ENCODE measurements around the gene PTPRG.

The PTPRG gene

GRCh38 chr3:62189376-62189698 lies 628.0 kb downstream of the PTPRG start:
- no peak for DNase-seq (ENCODE audit: low spot score in 2 of 2)
- H3K4me3 Mint-ChIP-seq: no peak overlapping the region
- H3K27me3 Mint-ChIP-seq: peaks cover 7% of the 10 kb centered on the region
- H3K27ac Mint-ChIP-seq: no peak overlapping the region
- no peaks in the 10 kb centered on the region for H3K9me3 Mint-ChIP-seq
- H3K36me3 Mint-ChIP-seq: no peaks in the 10 kb centered on the region
- H3K4me1 Mint-ChIP-seq: peaks cover 3% of the 10 kb centered on the region
- no peak for ATAC-seq (ENCODE audit: low read depth)

DNA sequence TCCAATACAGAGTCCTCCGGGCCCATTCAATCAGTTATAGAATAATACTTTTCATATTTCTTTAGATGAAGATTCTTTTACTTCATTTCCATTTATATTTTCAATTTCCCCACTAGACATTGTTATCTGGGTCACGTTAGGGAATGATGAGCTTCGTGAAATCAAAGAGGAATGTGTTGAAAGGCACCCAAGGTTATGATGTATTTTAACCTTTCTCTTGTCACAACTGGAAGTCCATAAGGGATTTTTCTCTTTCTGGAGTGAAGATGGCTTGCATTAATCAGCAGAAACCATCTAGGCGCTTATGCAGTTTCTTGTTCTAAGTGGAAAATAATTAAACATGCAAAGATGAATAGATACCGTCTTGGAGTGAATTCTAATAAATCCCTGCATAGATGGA lies 631.5 kb downstream of the PTPRG start:
- Mint-ChIP-seq H3K9me3 (no peaks in the 10 kb centered on the region), H3K4me1 (peaks cover 3% of the 10 kb centered on the region), H3K36me3 (peaks cover 2% of the 10 kb centered on the region), H3K27me3 (peaks cover 6% of the 10 kb centered on the region), H3K27ac (no peak overlapping the region), H3K4me3 (no peak overlapping the region)
- DNase-seq (ENCODE audit: low spot score in 2 of 2) (no peak), ATAC-seq (ENCODE audit: low read depth) (no peak)

- Mint-ChIP-seq H3K36me3 (peaks cover 2% of the 10 kb centered on the region), H3K27me3 (peaks cover 4% of the 10 kb centered on the region), H3K27ac (no peak overlapping the region), H3K4me1 (no peaks in the 10 kb centered on the region), H3K4me3 (no peak overlapping the region), H3K9me3 (no peaks in the 10 kb centered on the region)
- DNase-seq (ENCODE audit: low spot score in 2 of 2): no peak
- ATAC-seq (ENCODE audit: low read depth): no peak
Observed at GRCh38 chr3:62193586-62194345, 632.4 kb downstream of the PTPRG start.

DNA sequence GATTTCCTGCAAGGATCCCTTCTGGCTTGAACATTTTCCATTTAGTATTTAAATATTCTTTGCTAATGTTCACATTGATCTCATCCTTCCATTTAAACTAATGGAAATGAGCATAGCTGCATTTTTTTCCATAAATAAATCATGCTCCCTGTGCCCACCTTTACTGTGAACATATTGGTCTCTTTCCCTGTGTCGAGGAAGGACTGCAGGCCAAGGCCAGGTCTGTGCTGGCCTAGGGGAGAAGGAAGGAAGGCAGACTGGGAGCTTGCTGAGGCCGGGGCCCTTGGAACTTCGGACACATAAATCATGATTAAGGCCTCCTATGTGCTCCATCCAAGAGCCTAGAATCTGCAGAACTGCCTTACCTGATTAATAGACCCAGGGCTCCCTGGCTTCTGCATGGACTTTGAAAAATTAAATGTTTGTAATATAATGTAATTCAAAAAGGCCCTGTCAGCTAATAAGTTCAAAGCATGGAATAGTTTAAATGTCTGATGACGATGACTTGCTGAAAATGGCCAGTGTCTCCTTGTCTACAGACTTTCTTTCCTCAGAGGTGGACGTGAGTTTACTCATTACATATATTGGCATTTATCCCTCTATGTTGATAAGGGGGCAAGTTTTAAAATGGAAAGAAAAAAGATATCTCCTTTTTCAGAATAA lies 636.1 kb downstream of the PTPRG start:
- H3K4me3 Mint-ChIP-seq: no peak overlapping the region
- H3K4me1 Mint-ChIP-seq: no peaks in the 10 kb centered on the region
- no peak overlapping the region for H3K27ac Mint-ChIP-seq
- peaks cover 2% of the 10 kb centered on the region for H3K36me3 Mint-ChIP-seq
- ATAC-seq (ENCODE audit: low read depth) (no peak), DNase-seq (ENCODE audit: low spot score in 2 of 2) (no peak)
- H3K9me3 Mint-ChIP-seq: no peaks in the 10 kb centered on the region
- H3K27me3 Mint-ChIP-seq: no peaks in the 10 kb centered on the region

GRCh38 chr3:62199126-62199525 lies 637.8 kb downstream of the PTPRG start:
- Mint-ChIP-seq H3K27ac (no peak overlapping the region), H3K27me3 (no peaks in the 10 kb centered on the region), H3K36me3 (peaks cover 4% of the 10 kb centered on the region), H3K9me3 (no peaks in the 10 kb centered on the region), H3K4me1 (no peaks in the 10 kb centered on the region), H3K4me3 (no peak overlapping the region)
- DNase-seq (ENCODE audit: low spot score in 2 of 2) (no peak), ATAC-seq (ENCODE audit: low read depth) (no peak)

GRCh38 chr3:62201438-62202035 lies 640.2 kb downstream of the PTPRG start:
- H3K4me1 Mint-ChIP-seq: no peaks in the 10 kb centered on the region
- no peak overlapping the region for H3K27ac Mint-ChIP-seq
- no peak overlapping the region for H3K4me3 Mint-ChIP-seq
- peaks cover 4% of the 10 kb centered on the region for H3K36me3 Mint-ChIP-seq
- H3K9me3 Mint-ChIP-seq: no peaks in the 10 kb centered on the region
- H3K27me3 Mint-ChIP-seq: peaks cover 3% of the 10 kb centered on the region
- DNase-seq (ENCODE audit: low spot score in 2 of 2) (no peak), ATAC-seq (ENCODE audit: low read depth) (no peak)

DNA sequence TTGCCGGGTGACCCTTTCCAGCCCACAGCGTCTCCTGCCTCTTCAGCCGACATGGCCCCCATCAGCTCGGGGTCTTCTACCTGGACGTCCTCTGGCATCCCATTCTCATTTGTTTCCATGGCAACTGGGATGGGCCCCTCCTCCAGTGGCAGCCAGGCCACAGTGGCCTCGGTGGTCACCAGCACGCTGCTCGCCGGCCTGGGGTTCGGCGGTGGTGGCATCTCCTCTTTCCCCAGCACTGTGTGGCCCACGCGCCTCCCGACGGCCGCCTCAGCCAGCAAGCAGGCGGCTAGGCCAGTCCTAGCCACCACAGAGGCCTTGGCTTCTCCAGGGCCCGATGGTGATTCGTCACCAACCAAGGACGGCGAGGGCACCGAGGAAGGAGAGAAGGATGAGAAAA lies 641.8 kb downstream of the PTPRG start:
- ATAC-seq (ENCODE audit: low read depth) (no peak), DNase-seq (ENCODE audit: low spot score in 2 of 2) (no peak)
- H3K9me3 Mint-ChIP-seq: no peaks in the 10 kb centered on the region
- H3K36me3 Mint-ChIP-seq: peaks cover 6% of the 10 kb centered on the region
- no peak overlapping the region for H3K4me3 Mint-ChIP-seq
- H3K27me3 Mint-ChIP-seq: peaks cover 3% of the 10 kb centered on the region
- H3K4me1 Mint-ChIP-seq: no peaks in the 10 kb centered on the region
- H3K27ac Mint-ChIP-seq: no peak overlapping the region

DNA sequence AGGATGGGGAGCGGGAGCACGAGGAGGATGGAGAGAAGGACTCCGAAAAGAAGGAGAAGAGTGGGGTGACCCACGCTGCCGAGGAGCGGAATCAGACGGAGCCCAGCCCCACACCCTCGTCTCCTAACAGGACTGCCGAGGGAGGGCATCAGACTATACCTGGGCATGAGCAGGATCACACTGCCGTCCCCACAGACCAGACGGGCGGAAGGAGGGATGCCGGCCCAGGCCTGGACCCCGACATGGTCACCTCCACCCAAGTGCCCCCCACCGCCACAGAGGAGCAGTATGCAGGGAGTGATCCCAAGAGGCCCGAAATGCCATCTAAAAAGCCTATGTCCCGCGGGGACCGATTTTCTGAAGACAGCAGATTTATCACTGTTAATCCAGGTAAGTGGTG lies 642.2 kb downstream of the PTPRG start:
- no peak for ATAC-seq (ENCODE audit: low read depth)

GRCh38 chr3:62207197-62207596 lies 645.8 kb downstream of the PTPRG start:
- H3K27me3 Mint-ChIP-seq: peaks cover 3% of the 10 kb centered on the region
- ATAC-seq (ENCODE audit: low read depth) (no peak), DNase-seq (ENCODE audit: low spot score in 2 of 2) (no peak)
- H3K9me3 Mint-ChIP-seq: no peaks in the 10 kb centered on the region
- H3K4me1 Mint-ChIP-seq: no peaks in the 10 kb centered on the region
- H3K36me3 Mint-ChIP-seq: peaks cover 6% of the 10 kb centered on the region
- no peak overlapping the region for H3K4me3 Mint-ChIP-seq
- no peak overlapping the region for H3K27ac Mint-ChIP-seq

More for the DNA sequence above, 642.2 kb downstream of the PTPRG start:
- no peak overlapping the region for H3K4me3 Mint-ChIP-seq
- H3K36me3 Mint-ChIP-seq: peaks cover 6% of the 10 kb centered on the region
- H3K27me3 Mint-ChIP-seq: peaks cover 3% of the 10 kb centered on the region
- no peak for DNase-seq (ENCODE audit: low spot score in 2 of 2)
- no peaks in the 10 kb centered on the region for H3K4me1 Mint-ChIP-seq
- no peaks in the 10 kb centered on the region for H3K9me3 Mint-ChIP-seq
- H3K27ac Mint-ChIP-seq: no peak overlapping the region

DNA sequence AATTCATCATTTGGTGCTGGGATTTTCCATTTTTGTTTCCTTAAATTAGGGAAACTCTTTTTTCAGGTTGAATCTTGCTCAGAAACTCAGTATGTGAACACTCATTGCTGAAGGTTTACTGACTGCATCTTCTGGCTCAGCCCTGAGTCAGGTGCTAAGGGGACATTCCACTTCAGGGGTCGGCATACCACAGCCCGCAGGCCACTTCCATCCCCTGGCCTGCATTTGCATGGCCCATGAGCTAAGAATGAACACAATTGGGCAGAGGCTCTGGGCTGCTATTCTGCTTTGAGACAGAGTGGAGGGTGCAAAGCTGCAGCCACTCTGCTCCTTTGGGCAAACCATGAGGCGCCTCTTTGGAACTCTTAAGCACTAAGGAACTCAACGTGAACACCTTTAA lies 647.0 kb downstream of the PTPRG start:
- ATAC-seq (ENCODE audit: low read depth) (no peak), DNase-seq (ENCODE audit: low spot score in 2 of 2) (no peak)
- Mint-ChIP-seq H3K36me3 (peaks cover 5% of the 10 kb centered on the region), H3K4me1 (peaks cover 2% of the 10 kb centered on the region), H3K9me3 (no peaks in the 10 kb centered on the region), H3K27me3 (peaks cover 3% of the 10 kb centered on the region), H3K4me3 (no peak overlapping the region), H3K27ac (no peak overlapping the region)

- no peak for ATAC-seq (ENCODE audit: low read depth)
- Mint-ChIP-seq H3K4me1 (peaks cover 2% of the 10 kb centered on the region), H3K4me3 (no peak overlapping the region), H3K27me3 (peaks cover 3% of the 10 kb centered on the region), H3K9me3 (no peaks in the 10 kb centered on the region), H3K27ac (no peak overlapping the region), H3K36me3 (peaks cover 5% of the 10 kb centered on the region)
- DNase-seq (ENCODE audit: low spot score in 2 of 2): no peak
Observed at GRCh38 chr3:62209101-62209500, 647.7 kb downstream of the PTPRG start.

GRCh38 chr3:62210011-62210410 lies 648.6 kb downstream of the PTPRG start:
- Mint-ChIP-seq H3K4me1 (peaks cover 2% of the 10 kb centered on the region), H3K9me3 (no peaks in the 10 kb centered on the region), H3K27me3 (peaks cover 3% of the 10 kb centered on the region), H3K4me3 (no peak overlapping the region), H3K36me3 (peaks cover 5% of the 10 kb centered on the region), H3K27ac (no peak overlapping the region)
- DNase-seq (ENCODE audit: low spot score in 2 of 2): no peak
- no peak for ATAC-seq (ENCODE audit: low read depth)

GRCh38 chr3:62211675-62212429 lies 650.5 kb downstream of the PTPRG start:
- Mint-ChIP-seq H3K27ac (no peak overlapping the region), H3K4me3 (no peak overlapping the region), H3K9me3 (no peaks in the 10 kb centered on the region), H3K36me3 (peaks cover 3% of the 10 kb centered on the region), H3K27me3 (no peaks in the 10 kb centered on the region), H3K4me1 (peaks cover 2% of the 10 kb centered on the region)
- ATAC-seq (ENCODE audit: low read depth) (no peak), DNase-seq (ENCODE audit: low spot score in 2 of 2) (no peak)

GRCh38 chr3:62214850-62215249 lies 653.5 kb downstream of the PTPRG start:
- no peaks in the 10 kb centered on the region for H3K9me3 Mint-ChIP-seq
- H3K36me3 Mint-ChIP-seq: peaks cover 4% of the 10 kb centered on the region
- no peak overlapping the region for H3K27ac Mint-ChIP-seq
- H3K4me3 Mint-ChIP-seq: no peak overlapping the region
- peaks cover 2% of the 10 kb centered on the region for H3K4me1 Mint-ChIP-seq
- H3K27me3 Mint-ChIP-seq: no peaks in the 10 kb centered on the region
- DNase-seq (ENCODE audit: low spot score in 2 of 2) (no peak), ATAC-seq (ENCODE audit: low read depth) (no peak)
